ENCODE results near the gene THSD4.

DNA sequence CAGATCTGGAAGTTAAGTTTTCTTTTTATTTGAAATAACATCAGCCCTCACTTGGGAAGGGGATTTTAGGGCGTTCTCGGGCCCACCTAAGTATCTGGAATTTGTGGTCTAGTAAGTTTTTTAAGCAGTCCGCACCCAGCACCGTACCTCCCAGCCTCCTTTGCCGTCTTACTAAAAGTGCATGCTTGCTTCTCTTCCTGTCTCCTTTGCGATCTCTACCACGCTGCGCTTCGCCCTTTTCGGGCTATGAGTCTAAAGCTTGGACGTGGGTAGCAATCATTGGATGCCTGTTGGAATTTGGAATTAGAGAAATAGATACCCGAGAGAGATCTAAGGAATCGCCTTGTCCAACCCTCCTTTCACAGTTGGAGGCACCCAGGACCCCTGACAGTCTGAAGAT lies 1.1 kb downstream of the THSD4 start:
- TF ChIP-seq ZNF274 (IDR thresholded peaks at IDR 0.05; ENCODE audit: borderline replicate concordance, extremely low read depth, low read length) (no peak), EP300 (IDR thresholded peaks at IDR 0.05; ENCODE audit: borderline replicate concordance in 1 of 2, low read depth in 2 of 2, low read length in 2 of 2) (no peak), POLR2A (IDR thresholded peaks at IDR 0.05; ENCODE audit: control extremely low read depth in 1 of 2, low read depth in 2 of 2, low read length in 2 of 2) (no peak), JUND (IDR thresholded peaks at IDR 0.05; ENCODE audit: low read length) (no peak), GABPA (IDR thresholded peaks at IDR 0.05; ENCODE audit: borderline replicate concordance, insufficient read depth, low read length) (no peak)
- TF ChIP-seq, protein P1, sequence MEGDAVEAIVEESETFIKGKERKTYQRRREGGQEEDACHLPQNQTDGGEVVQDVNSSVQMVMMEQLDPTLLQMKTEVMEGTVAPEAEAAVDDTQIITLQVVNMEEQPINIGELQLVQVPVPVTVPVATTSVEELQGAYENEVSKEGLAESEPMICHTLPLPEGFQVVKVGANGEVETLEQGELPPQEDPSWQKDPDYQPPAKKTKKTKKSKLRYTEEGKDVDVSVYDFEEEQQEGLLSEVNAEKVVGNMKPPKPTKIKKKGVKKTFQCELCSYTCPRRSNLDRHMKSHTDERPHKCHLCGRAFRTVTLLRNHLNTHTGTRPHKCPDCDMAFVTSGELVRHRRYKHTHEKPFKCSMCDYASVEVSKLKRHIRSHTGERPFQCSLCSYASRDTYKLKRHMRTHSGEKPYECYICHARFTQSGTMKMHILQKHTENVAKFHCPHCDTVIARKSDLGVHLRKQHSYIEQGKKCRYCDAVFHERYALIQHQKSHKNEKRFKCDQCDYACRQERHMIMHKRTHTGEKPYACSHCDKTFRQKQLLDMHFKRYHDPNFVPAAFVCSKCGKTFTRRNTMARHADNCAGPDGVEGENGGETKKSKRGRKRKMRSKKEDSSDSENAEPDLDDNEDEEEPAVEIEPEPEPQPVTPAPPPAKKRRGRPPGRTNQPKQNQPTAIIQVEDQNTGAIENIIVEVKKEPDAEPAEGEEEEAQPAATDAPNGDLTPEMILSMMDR (IDR thresholded peaks at IDR 0.05; ENCODE audit: control extremely low read depth in 1 of 3, insufficient read depth in 1 of 3, low read depth in 1 of 3, low read length in 3 of 3) = no peak

Data from H1 (cell line).